Measurements from ENCODE around the gene DNAJB8.

DNA sequence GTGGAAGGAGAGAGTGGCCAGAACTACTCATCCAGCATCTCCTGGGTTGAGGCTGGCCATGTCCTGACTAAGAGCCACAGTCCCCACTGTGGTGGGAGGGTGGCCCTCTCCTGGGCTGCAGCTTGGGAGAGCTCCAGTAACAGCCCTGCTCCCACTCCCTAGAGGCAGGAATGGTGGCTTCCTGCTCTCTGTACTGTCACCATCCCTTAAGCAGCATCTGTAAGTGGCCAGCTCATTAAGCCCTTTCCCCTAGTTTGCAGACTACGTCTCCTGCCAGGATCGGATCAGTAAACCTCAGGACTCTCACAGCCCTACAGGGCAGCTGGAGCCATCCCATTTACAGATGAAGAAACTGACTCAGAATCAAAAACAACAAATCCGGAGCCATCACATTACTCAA is 30.5 kb downstream of the DNAJB8 start:
- TF ChIP-seq, protein P1, sequence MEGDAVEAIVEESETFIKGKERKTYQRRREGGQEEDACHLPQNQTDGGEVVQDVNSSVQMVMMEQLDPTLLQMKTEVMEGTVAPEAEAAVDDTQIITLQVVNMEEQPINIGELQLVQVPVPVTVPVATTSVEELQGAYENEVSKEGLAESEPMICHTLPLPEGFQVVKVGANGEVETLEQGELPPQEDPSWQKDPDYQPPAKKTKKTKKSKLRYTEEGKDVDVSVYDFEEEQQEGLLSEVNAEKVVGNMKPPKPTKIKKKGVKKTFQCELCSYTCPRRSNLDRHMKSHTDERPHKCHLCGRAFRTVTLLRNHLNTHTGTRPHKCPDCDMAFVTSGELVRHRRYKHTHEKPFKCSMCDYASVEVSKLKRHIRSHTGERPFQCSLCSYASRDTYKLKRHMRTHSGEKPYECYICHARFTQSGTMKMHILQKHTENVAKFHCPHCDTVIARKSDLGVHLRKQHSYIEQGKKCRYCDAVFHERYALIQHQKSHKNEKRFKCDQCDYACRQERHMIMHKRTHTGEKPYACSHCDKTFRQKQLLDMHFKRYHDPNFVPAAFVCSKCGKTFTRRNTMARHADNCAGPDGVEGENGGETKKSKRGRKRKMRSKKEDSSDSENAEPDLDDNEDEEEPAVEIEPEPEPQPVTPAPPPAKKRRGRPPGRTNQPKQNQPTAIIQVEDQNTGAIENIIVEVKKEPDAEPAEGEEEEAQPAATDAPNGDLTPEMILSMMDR (IDR thresholded peaks at IDR 0.05; ENCODE audit: low read depth, low read length) = no peak
- no peak for TF ChIP-seq MYC (IDR thresholded peaks at IDR 0.05; ENCODE audit: low read depth, low read length)

Measured in NB4 (cell line).